Hematopoietic multipotent progenitor cell treated with erythropoietin and hydrocortisone succinate and interleukin-3 and kit ligand, for 8 days (in vitro differentiated cells): ENCODE results near the gene PLEKHA1.

Source experiments
- DNase-seq: peaks from one replicate; pipeline ENCODE4 v3.0.0-alpha.2; 2015

Gene PLEKHA1

GRCh38 chr10:122481296-122482056 lies 107.0 kb downstream of the PLEKHA1 start:
- DNase-seq: no peak
